WTC11 (cell line): ENCODE data around the gene SART3. TPM values are rescaled to one million over a fixed set of nuclear protein-coding genes. Genes with fewer than 3 reads are reported as not detected.

ENCODE experiments used
- ATAC-seq: fragments of 200-7000 bp; cut with Tn5 transposase; 2 replicates; pipeline ENCODE4 v1.10.0; 2021; ENCODE audit warnings: mild to moderate bottlenecking, moderate library complexity
- CTCF ChIA-PET: fragments of 300-600 bp; sonication (Branson Sonifier 250); formaldehyde crosslinking; loops from one replicate; lab custom pipeline; 2021; ENCODE audit warnings: antibody characterized with exemption; lab: Charles Lee
- POLR2A ChIA-PET: fragments of 350-600 bp; sonication (Branson Sonifier 250); formaldehyde crosslinking; loops from one replicate; lab custom pipeline; 2021; ENCODE audit warnings: antibody characterized with exemption; lab: Charles Lee
- DNase-seq: peaks from one replicate; pipeline ENCODE4 v3.0.0; 2021; ENCODE audit warnings: low spot score
- H3K27ac Mint-ChIP-seq: 2 replicates; pipeline ENCODE4 v1.8.0; 2021; ENCODE audit warnings: mixed read lengths
- H3K27me3 Mint-ChIP-seq: 2 replicates; pipeline ENCODE4 v1.8.0; 2021; ENCODE audit warnings: low read depth, mild to moderate bottlenecking, moderate library complexity, mixed read lengths
- H3K36me3 Mint-ChIP-seq: 2 replicates; pipeline ENCODE4 v1.8.0; 2021; ENCODE audit warnings: mixed read lengths
- H3K4me1 Mint-ChIP-seq: 2 replicates; pipeline ENCODE4 v1.8.0; 2022; ENCODE audit warnings: mixed read lengths
- H3K4me3 Mint-ChIP-seq: 2 replicates; pipeline ENCODE4 v1.8.0; 2021; ENCODE audit warnings: mild to moderate bottlenecking, moderate library complexity, mixed read lengths
- H3K9me3 Mint-ChIP-seq: 2 replicates; pipeline ENCODE4 v1.8.0; 2021; ENCODE audit warnings: mixed read lengths
- FOXK1 ChIP-seq: sonication (generic); formaldehyde crosslinking; IDR thresholded peaks from 2 replicates; pipeline ENCODE4 v1.8.0; 2022; ENCODE audit warnings: mild to moderate bottlenecking, moderate library complexity, missing genetic modification reagents
- GTF2I ChIP-seq: fragments of 250-450 bp; sonication (Bioruptor Pico); conservative IDR thresholded peaks from 2 replicates; pipeline ENCODE4 v1.4.0; 2021; ENCODE audit warnings: mild to moderate bottlenecking
- HMGA2 ChIP-seq: fragments of 250-450 bp; sonication (Bioruptor Pico); IDR thresholded peaks from 2 replicates; pipeline ENCODE4 v1.4.0; 2021; ENCODE audit warnings: mild to moderate bottlenecking, moderate library complexity
- MXD4 ChIP-seq: fragments of 250-450 bp; sonication (Bioruptor Pico); IDR thresholded peaks from 2 replicates; pipeline ENCODE4 v1.8.0; 2021; ENCODE audit warnings: mild to moderate bottlenecking, moderate library complexity, borderline replicate concordance
- NFE2L1 ChIP-seq: sonication (generic); formaldehyde crosslinking; IDR thresholded peaks from 2 replicates; pipeline ENCODE4 v1.8.1; 2023; ENCODE audit warnings: missing genetic modification reagents
- PRRX2 ChIP-seq: fragments of 250-450 bp; sonication (Bioruptor Pico); IDR thresholded peaks from 2 replicates; pipeline ENCODE4 v1.8.0; 2021; ENCODE audit warnings: mild to moderate bottlenecking
- SMAD3 ChIP-seq: sonication (generic); formaldehyde crosslinking; IDR thresholded peaks from 2 replicates; pipeline ENCODE4 v1.8.0; 2022; ENCODE audit warnings: missing genetic modification reagents, mild to moderate bottlenecking, borderline replicate concordance
- SP1 ChIP-seq: sonication (generic); formaldehyde crosslinking; conservative IDR thresholded peaks from 2 replicates; pipeline ENCODE4 v1.8.1; 2022; ENCODE audit warnings: missing genetic modification reagents
- TCF7 ChIP-seq: sonication (generic); formaldehyde crosslinking; IDR thresholded peaks from 2 replicates; pipeline ENCODE4 v1.8.0; 2022; ENCODE audit warnings: mild to moderate bottlenecking, low read depth, missing genetic modification reagents, moderate library complexity
- TEAD4 ChIP-seq: sonication (generic); formaldehyde crosslinking; IDR thresholded peaks from 2 replicates; pipeline ENCODE4 v1.8.0; 2022; ENCODE audit warnings: mild to moderate bottlenecking, missing genetic modification reagents
- ZNF121 ChIP-seq: sonication (generic); formaldehyde crosslinking; IDR thresholded peaks from 2 replicates; pipeline ENCODE4 v1.8.0; 2023; ENCODE audit warnings: missing genetic modification reagents
- ZNF317 ChIP-seq: sonication (generic); formaldehyde crosslinking; IDR thresholded peaks from 2 replicates; pipeline ENCODE4 v1.8.1; 2023; ENCODE audit warnings: low read depth, mild to moderate bottlenecking, moderate library complexity, missing genetic modification reagents, borderline replicate concordance
- ZNF396 ChIP-seq: fragments of 250-450 bp; sonication (Bioruptor Pico); IDR thresholded peaks from 2 replicates; pipeline ENCODE4 v1.8.0; 2021; ENCODE audit warnings: mild to moderate bottlenecking, moderate library complexity, borderline replicate concordance
- ZNF671 ChIP-seq: fragments of 250-450 bp; sonication (Bioruptor Pico); IDR thresholded peaks from 2 replicates; pipeline ENCODE4 v1.8.0; 2021; ENCODE audit warnings: mild to moderate bottlenecking
- total RNA-seq: library from RNA; stranded (reverse); gene quantifications from 3 replicates; pipeline ENCODE4 v1.2.3, GENCODE V29; 2021
- TF ChIP-seq, protein P1 (sequence below): sonication (generic); formaldehyde crosslinking; IDR thresholded peaks from 2 replicates; pipeline ENCODE4 v1.8.0; 2023; ENCODE audit warnings: missing genetic modification reagents, mild to moderate bottlenecking, borderline replicate concordance
- TF ChIP-seq, protein P2 (sequence below): sonication (generic); formaldehyde crosslinking; IDR thresholded peaks from 2 replicates; pipeline ENCODE4 v1.8.0; 2022; ENCODE audit warnings: mild to moderate bottlenecking, missing genetic modification reagents
- TF ChIP-seq, protein P3 (sequence below): sonication (generic); formaldehyde crosslinking; IDR thresholded peaks from 2 replicates; pipeline ENCODE4 v1.8.1; 2023; ENCODE audit warnings: mild to moderate bottlenecking, moderate library complexity, missing genetic modification reagents
- TF ChIP-seq, protein P4 (sequence below): sonication (generic); formaldehyde crosslinking; IDR thresholded peaks from 2 replicates; pipeline ENCODE4 v1.8.1; 2023; ENCODE audit warnings: mild to moderate bottlenecking, missing genetic modification reagents, moderate library complexity
- TF ChIP-seq, protein P5 (sequence below): fragments of 250-450 bp; sonication (Bioruptor Pico); IDR thresholded peaks from 2 replicates; pipeline ENCODE4 v1.9.0; 2021; ENCODE audit warnings: moderate library complexity, mild to moderate bottlenecking, inconsistent platforms, borderline replicate concordance
- TF ChIP-seq, protein P6 (sequence below): fragments of 250-450 bp; sonication (Bioruptor Pico); conservative IDR thresholded peaks from 2 replicates; pipeline ENCODE4 v1.9.0; 2021; ENCODE audit warnings: mild to moderate bottlenecking
- TF ChIP-seq, protein P7 (sequence below): sonication (generic); formaldehyde crosslinking; IDR thresholded peaks from 2 replicates; pipeline ENCODE4 v1.8.1; 2022; ENCODE audit warnings: low read depth, missing genetic modification reagents, borderline replicate concordance
- TF ChIP-seq, protein P8 (sequence below): fragments of 250-450 bp; sonication (Bioruptor Pico); IDR thresholded peaks from 2 replicates; pipeline ENCODE4 v1.9.0; 2021; ENCODE audit warnings: mild to moderate bottlenecking

SART3 gene
- total RNA-seq, 1 experiment from 2014 or later = 91.2 TPM

DNA sequence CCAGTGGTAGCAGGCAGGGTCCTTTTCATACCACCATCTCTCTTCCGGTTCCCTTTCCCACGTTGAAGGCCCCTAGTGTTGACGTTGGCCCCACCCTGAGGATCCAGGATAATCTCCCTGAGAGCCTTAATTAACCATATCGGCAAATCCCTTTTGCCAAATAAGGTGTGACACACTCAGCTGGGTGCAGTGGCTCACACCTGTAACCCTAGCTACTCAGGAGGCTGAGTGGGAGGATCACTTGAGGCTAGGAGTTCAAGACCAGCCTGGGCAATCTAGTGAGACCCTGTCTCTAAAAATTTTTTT, 39.7 kb upstream of the SART3 start (continued):
- TF ChIP-seq, protein P1, sequence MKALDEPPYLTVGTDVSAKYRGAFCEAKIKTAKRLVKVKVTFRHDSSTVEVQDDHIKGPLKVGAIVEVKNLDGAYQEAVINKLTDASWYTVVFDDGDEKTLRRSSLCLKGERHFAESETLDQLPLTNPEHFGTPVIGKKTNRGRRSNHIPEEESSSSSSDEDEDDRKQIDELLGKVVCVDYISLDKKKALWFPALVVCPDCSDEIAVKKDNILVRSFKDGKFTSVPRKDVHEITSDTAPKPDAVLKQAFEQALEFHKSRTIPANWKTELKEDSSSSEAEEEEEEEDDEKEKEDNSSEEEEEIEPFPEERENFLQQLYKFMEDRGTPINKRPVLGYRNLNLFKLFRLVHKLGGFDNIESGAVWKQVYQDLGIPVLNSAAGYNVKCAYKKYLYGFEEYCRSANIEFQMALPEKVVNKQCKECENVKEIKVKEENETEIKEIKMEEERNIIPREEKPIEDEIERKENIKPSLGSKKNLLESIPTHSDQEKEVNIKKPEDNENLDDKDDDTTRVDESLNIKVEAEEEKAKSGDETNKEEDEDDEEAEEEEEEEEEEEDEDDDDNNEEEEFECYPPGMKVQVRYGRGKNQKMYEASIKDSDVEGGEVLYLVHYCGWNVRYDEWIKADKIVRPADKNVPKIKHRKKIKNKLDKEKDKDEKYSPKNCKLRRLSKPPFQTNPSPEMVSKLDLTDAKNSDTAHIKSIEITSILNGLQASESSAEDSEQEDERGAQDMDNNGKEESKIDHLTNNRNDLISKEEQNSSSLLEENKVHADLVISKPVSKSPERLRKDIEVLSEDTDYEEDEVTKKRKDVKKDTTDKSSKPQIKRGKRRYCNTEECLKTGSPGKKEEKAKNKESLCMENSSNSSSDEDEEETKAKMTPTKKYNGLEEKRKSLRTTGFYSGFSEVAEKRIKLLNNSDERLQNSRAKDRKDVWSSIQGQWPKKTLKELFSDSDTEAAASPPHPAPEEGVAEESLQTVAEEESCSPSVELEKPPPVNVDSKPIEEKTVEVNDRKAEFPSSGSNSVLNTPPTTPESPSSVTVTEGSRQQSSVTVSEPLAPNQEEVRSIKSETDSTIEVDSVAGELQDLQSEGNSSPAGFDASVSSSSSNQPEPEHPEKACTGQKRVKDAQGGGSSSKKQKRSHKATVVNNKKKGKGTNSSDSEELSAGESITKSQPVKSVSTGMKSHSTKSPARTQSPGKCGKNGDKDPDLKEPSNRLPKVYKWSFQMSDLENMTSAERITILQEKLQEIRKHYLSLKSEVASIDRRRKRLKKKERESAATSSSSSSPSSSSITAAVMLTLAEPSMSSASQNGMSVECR (CRISPR knock-in tag) = no peak
- TF ChIP-seq, protein P2, sequence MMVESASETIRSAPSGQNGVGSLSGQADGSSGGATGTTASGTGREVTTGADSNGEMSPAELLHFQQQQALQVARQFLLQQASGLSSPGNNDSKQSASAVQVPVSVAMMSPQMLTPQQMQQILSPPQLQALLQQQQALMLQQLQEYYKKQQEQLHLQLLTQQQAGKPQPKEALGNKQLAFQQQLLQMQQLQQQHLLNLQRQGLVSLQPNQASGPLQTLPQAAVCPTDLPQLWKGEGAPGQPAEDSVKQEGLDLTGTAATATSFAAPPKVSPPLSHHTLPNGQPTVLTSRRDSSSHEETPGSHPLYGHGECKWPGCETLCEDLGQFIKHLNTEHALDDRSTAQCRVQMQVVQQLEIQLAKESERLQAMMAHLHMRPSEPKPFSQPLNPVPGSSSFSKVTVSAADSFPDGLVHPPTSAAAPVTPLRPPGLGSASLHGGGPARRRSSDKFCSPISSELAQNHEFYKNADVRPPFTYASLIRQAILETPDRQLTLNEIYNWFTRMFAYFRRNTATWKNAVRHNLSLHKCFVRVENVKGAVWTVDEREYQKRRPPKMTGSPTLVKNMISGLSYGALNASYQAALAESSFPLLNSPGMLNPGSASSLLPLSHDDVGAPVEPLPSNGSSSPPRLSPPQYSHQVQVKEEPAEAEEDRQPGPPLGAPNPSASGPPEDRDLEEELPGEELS = no peak
- no peak for TF ChIP-seq ZNF671 (CRISPR knock-in tag)
- no peak for TF ChIP-seq ZNF121
- no peak for TF ChIP-seq GTF2I (CRISPR knock-in tag)
- TF ChIP-seq, protein P3, sequence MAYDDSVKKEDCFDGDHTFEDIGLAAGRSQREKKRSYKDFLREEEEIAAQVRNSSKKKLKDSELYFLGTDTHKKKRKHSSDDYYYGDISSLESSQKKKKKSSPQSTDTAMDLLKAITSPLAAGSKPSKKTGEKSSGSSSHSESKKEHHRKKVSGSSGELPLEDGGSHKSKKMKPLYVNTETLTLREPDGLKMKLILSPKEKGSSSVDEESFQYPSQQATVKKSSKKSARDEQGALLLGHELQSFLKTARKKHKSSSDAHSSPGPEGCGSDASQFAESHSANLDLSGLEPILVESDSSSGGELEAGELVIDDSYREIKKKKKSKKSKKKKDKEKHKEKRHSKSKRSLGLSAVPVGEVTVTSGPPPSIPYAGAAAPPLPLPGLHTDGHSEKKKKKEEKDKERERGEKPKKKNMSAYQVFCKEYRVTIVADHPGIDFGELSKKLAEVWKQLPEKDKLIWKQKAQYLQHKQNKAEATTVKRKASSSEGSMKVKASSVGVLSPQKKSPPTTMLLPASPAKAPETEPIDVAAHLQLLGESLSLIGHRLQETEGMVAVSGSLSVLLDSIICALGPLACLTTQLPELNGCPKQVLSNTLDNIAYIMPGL (CRISPR knock-in tag) = no peak
- TF ChIP-seq SMAD3 (CRISPR knock-in tag) = no peak

DNA sequence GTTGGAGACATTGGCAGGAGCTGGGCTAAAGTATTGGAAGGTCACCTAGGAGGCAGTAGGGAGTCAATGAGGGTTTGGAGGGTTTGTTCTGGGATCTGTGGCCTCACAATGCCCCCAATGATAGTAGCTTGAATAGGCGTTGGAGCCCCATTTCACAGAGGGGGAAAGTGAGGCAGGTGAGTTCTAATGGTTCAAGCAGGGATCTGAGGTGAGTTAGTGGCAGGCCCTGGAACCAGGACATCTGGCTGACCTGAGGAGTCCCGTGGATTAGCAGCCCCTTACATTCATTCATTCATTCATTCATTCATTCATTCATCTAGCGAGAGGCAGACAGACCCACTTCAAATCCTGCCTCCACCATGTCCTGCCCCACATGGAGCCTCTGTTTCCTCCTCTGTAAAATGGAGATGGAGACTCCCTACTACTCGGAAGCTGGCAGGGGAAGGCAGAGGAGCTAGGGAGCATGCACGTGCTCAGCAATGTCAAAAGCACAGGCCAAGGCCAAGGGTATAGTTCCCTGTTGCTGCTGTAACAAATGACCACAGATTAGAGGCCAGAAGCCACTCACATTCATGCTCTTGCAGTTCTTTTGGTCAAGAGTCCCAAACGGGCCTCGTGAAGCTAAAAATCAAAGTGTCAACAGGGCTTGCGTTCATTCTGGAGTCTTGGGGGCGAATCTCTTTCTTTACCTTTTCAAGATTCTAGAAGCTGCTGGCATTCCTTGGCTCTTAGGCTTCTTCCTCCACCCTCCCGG, 39.2 kb upstream of the SART3 start:
- Mint-ChIP-seq H3K27ac (no peak overlapping the region), H3K4me1 (peaks cover 13% of the 10 kb centered on the region), H3K36me3 (no peaks in the 10 kb centered on the region), H3K27me3 (no peaks in the 10 kb centered on the region), H3K9me3 (no peaks in the 10 kb centered on the region), H3K4me3 (no peak overlapping the region)
- ChIA-PET CTCF (interaction anchor here (1.0 to 2.4 kb wide), 4 partner anchors 13 to 39 kb away, joined by 3 to 9 read pairs (median 6); partner anchors contain the start of gene ISCU), POLR2A (interaction anchor here (1.1 to 1.2 kb wide), 2 partner anchors 11 to 38 kb away, joined by 3 to 4 read pairs; partner anchors contain the start of gene ISCU)
- DNase-seq (no peak), ATAC-seq (peak; percentile 25; the same call in 1 of the 2 replicates)
- TF ChIP-seq MXD4 (CRISPR knock-in tag) = no peak
- TF ChIP-seq, protein P4, sequence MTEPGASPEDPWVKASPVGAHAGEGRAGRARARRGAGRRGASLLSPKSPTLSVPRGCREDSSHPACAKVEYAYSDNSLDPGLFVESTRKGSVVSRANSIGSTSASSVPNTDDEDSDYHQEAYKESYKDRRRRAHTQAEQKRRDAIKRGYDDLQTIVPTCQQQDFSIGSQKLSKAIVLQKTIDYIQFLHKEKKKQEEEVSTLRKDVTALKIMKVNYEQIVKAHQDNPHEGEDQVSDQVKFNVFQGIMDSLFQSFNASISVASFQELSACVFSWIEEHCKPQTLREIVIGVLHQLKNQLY (CRISPR knock-in tag) = no peak
- TF ChIP-seq, protein P5, sequence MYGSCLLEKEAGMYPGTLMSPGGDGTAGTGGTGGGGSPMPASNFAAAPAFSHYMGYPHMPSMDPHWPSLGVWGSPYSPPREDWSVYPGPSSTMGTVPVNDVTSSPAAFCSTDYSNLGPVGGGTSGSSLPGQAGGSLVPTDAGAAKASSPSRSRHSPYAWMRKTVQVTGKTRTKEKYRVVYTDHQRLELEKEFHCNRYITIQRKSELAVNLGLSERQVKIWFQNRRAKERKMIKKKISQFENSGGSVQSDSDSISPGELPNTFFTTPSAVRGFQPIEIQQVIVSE = no peak
- no peak for TF ChIP-seq TCF7
- no peak for TF ChIP-seq ZNF317 (CRISPR knock-in tag)
- TF ChIP-seq PRRX2 (CRISPR knock-in tag) = no peak
- TF ChIP-seq, protein P6, sequence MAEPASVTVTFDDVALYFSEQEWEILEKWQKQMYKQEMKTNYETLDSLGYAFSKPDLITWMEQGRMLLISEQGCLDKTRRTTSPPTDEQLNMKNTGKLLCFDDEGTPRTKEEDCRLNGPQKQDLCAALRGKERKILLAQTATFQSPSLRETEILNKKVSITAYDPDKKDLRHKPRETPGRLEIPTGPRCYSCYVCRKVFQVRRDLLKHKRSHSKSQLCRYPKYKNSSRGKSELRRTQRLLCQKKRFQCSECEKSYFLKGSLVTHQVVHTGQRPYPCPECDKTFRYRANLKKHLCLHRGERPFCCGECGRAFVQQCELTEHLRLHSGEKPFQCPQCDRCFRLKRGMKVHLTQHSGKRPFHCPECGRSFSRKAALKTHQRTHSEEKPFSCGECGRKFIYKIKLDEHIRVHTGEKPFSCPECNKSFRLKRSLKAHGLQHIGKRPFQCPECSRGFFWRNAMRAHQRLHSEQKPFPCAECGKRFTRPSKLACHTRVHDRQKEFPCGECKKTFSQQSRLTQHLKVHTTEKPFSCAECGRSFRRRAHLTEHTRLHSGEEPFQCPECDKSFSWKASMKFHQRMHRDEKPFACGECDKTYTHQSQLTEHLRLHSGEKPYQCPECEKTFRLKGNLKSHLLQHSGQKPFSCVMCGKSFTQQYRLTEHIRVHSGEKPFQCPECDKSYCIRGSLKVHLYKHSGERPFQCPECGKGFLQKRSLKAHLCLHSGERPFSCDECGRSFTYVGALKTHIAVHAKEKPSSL (CRISPR knock-in tag) = no peak
- no peak for TF ChIP-seq NFE2L1 (CRISPR knock-in tag)
- TF ChIP-seq FOXK1 = no peak
- no peak for TF ChIP-seq HMGA2 (CRISPR knock-in tag)
- no peak for TF ChIP-seq ZNF396
- TF ChIP-seq, protein P7, sequence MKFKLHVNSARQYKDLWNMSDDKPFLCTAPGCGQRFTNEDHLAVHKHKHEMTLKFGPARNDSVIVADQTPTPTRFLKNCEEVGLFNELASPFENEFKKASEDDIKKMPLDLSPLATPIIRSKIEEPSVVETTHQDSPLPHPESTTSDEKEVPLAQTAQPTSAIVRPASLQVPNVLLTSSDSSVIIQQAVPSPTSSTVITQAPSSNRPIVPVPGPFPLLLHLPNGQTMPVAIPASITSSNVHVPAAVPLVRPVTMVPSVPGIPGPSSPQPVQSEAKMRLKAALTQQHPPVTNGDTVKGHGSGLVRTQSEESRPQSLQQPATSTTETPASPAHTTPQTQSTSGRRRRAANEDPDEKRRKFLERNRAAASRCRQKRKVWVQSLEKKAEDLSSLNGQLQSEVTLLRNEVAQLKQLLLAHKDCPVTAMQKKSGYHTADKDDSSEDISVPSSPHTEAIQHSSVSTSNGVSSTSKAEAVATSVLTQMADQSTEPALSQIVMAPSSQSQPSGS (CRISPR knock-in tag) = no peak
- TF ChIP-seq SP1 (CRISPR knock-in tag) = no peak
- TF ChIP-seq, protein P8, sequence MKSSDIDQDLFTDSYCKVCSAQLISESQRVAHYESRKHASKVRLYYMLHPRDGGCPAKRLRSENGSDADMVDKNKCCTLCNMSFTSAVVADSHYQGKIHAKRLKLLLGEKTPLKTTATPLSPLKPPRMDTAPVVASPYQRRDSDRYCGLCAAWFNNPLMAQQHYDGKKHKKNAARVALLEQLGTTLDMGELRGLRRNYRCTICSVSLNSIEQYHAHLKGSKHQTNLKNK = no peak
- TF ChIP-seq TEAD4 = no peak
